ENCODE data around the gene CEP112. TPM values are rescaled to one million over a fixed set of nuclear protein-coding genes. Genes with fewer than 3 reads are reported as not detected.

Gene CEP112
- 0.27 TPM for polyA plus RNA-seq (2012; ENCODE audit: low read depth, missing spikeins)

DNA sequence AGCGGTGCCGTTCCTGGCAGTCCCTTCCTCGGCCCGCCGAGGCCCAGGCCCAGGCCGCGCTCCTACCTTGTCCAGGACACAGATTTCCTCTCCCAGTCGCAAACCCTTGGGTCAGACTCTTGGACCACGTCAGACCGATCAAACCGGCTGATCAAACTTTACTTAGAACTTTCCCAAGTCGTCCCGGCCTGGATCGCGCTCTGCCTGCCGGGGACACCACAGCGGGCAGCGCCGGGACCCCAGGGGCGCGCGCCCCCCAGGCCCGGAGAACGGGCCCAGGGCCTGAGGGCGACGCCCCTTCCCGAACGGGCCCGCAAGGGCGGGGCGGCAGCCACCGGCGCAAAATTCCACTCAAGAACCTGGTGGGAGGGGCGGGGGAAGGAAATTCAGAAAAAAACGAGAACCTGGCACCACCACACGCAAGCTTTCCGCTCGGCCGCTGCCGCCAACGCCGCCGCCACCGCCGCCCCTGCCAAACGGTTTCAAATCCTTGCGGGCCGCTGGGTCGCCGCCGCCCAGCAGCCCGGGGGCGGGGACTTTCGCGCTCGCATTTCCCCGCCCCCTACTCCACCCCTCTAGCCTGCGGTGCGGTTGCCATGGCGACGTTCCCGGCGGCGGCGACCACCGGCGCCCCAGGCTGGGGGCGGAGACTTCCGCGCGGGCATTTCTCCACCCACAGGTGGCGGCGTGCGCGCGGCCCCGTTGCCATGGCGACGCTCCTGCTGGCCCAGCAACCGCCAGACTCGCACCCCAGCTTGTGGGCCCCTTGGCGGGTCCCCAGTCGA, at the start of gene CEP112:
Gene CEP112, minus strand, starts transcription at position 541 of the 785 bp plus-strand sequence.
- TF ChIP-seq POU2F2 (IDR thresholded peaks at IDR 0.05; ENCODE audit: low read depth, low read length) (no peak), PAX5 (IDR thresholded peaks at IDR 0.05; ENCODE audit: insufficient read depth, low read length, severe bottlenecking) (peak; percentile 21), POLR2A (IDR thresholded peaks at IDR 0.05; ENCODE audit: low read depth, low read length) (no peak), POLR2AphosphoS5 (IDR thresholded peaks at IDR 0.05; ENCODE audit: low read depth, low read length) (no peak), SPI1 (IDR thresholded peaks at IDR 0.05; ENCODE audit: low read depth, low read length) (no peak), TAF1 (IDR thresholded peaks at IDR 0.05; ENCODE audit: low read depth, low read length) (no peak)
- FAIRE-seq (no peak), DNase-seq (ENCODE audit: insufficient read length, low spot score) (peak; percentile 58)

GRCh38 chr17:66240630-66241029, 48.7 kb upstream of the CEP112 start:
- DNase-seq (ENCODE audit: insufficient read length, low spot score), result no peak
- TF ChIP-seq TAF1 (IDR thresholded peaks at IDR 0.05; ENCODE audit: low read depth, low read length), result no peak
- no peak for TF ChIP-seq PAX5 (IDR thresholded peaks at IDR 0.05; ENCODE audit: insufficient read depth, low read length, severe bottlenecking)
- FAIRE-seq, result no peak

DNA sequence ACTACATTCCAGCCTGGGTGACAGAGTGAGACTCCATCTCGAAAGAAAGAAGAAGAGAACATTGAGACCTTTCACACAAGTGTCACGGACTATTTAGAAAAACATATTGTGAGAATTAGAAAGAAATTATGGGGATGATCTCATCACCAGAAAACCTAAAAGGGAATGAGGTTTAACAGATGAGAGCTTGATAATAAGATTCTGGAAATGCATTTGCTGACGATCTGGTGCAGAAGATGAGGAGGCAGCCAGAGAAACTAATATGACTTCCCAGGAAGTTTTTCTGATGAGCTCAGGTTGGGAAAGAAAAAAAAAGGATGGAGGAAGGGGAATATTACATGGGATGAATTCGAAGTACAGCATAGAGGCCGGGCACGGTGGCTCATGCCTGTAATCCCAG, 48.1 kb upstream of the CEP112 start:
- FAIRE-seq (no peak), DNase-seq (ENCODE audit: insufficient read length, low spot score) (no peak)
- TF ChIP-seq SPI1 (IDR thresholded peaks at IDR 0.05; ENCODE audit: low read depth, low read length), result no peak
- TF ChIP-seq POU2F2 (IDR thresholded peaks at IDR 0.05; ENCODE audit: low read depth, low read length), result no peak
- no peak for TF ChIP-seq POLR2AphosphoS5 (IDR thresholded peaks at IDR 0.05; ENCODE audit: low read depth, low read length)
- no peak for TF ChIP-seq POLR2A (IDR thresholded peaks at IDR 0.05; ENCODE audit: low read depth, low read length)
- no peak for TF ChIP-seq PAX5 (IDR thresholded peaks at IDR 0.05; ENCODE audit: insufficient read depth, low read length, severe bottlenecking)
- no peak for TF ChIP-seq TAF1 (IDR thresholded peaks at IDR 0.05; ENCODE audit: low read depth, low read length)

DNA sequence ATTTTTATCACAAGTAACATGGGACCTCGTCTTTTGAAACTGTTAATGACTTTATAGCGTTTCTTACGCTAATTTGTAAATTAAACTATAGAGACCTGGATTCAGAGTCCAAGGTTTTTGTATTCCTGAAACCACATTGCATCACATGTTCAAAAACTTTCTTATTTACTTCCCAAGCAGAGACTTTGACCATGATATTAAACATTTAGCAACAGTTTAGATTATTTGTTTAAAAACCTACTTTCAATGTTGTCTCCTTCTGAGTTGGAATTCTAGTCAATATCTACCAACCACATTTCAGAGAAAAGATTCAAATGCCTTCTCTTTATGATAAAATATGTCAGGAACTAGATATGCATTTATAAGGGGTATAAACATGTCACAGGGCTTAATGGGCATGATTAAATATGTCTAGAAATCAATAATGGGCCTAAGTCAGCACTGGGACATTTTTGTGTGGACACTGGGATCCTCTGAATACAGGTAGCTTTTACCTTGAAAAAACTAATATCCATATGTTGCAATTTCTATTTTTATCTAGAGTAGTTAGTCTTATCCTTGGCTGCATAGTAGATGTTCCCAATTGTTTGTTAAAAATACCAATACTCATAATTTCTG, 43.6 kb upstream of the CEP112 start:
- no peak for FAIRE-seq
- no peak for TF ChIP-seq POLR2AphosphoS5 (IDR thresholded peaks at IDR 0.05; ENCODE audit: low read depth, low read length)
- no peak for DNase-seq (ENCODE audit: insufficient read length, low spot score)

DNA sequence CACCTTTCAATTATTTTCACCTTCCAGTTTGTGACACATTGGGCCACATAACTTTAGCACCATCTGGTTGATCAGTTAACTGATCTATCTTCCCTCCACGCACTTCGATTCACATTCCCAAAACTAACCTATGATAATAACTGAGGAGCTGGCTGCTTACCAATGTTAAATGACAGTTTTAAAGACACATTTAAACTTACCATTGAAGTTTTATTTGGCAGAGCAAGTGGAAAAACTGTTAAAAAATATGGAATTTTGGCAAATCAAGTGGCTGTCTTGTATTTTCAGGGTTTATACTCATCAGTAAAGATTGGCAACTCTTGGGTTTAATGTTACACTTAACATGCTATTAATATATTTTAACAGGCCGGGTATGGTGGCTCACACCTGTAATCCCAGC, 42.7 kb upstream of the CEP112 start:
- no peak for DNase-seq (ENCODE audit: insufficient read length, low spot score)
- TF ChIP-seq PAX5 (IDR thresholded peaks at IDR 0.05; ENCODE audit: insufficient read depth, low read length, severe bottlenecking), result no peak
- no peak for TF ChIP-seq TAF1 (IDR thresholded peaks at IDR 0.05; ENCODE audit: low read depth, low read length)
- TF ChIP-seq POLR2AphosphoS5 (IDR thresholded peaks at IDR 0.05; ENCODE audit: low read depth, low read length), result no peak
- no peak for TF ChIP-seq SPI1 (IDR thresholded peaks at IDR 0.05; ENCODE audit: low read depth, low read length)
- TF ChIP-seq POU2F2 (IDR thresholded peaks at IDR 0.05; ENCODE audit: low read depth, low read length), result no peak
- no peak for TF ChIP-seq POLR2A (IDR thresholded peaks at IDR 0.05; ENCODE audit: low read depth, low read length)
- FAIRE-seq, result no peak

- no peak for DNase-seq (ENCODE audit: insufficient read length, low spot score)
- no peak for TF ChIP-seq POLR2AphosphoS5 (IDR thresholded peaks at IDR 0.05; ENCODE audit: low read depth, low read length)
- TF ChIP-seq POLR2A (IDR thresholded peaks at IDR 0.05; ENCODE audit: low read depth, low read length), result no peak
- no peak for TF ChIP-seq POU2F2 (IDR thresholded peaks at IDR 0.05; ENCODE audit: low read depth, low read length)
- TF ChIP-seq SPI1 (IDR thresholded peaks at IDR 0.05; ENCODE audit: low read depth, low read length), result no peak
- TF ChIP-seq PAX5 (IDR thresholded peaks at IDR 0.05; ENCODE audit: insufficient read depth, low read length, severe bottlenecking), result no peak
- no peak for TF ChIP-seq TAF1 (IDR thresholded peaks at IDR 0.05; ENCODE audit: low read depth, low read length)
- FAIRE-seq, result no peak
Measured at GRCh38 chr17:66233023-66233753, 41.3 kb upstream of the CEP112 start.

DNA sequence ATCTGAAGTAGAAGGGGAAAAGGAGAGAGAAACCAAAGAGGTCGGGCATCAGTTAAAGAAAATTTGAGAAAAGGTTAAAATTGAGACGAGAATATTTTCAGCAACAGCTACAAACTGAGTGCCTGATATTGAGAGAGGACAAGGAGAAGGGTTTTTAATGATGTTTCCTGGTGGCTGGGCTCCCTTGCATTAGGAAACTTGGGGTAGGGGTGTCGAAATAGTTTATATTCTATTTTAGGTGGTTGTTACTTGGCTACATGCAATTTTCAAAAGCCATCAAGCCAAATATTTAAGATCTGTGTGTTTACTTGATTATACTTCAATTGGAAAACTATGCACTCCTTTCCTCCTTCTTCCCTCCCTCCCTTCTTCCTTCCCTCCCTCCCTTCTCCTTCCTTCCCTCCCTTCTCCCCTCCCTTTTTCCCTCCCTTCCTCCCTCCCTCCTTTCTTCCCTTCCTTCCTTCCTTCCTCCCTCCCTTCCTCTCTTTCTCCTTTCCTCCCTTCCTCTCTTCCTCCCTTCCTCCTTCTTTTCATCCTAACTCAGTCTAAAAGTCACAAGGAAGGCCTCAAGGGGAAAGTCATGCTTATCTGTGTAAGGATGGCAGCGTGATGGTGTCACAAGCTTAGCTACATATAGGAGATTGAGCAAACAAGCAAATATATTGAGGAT, 39.1 kb upstream of the CEP112 start:
- DNase-seq (ENCODE audit: insufficient read length, low spot score), result no peak
- no peak for FAIRE-seq
- TF ChIP-seq TAF1 (IDR thresholded peaks at IDR 0.05; ENCODE audit: low read depth, low read length), result no peak
- TF ChIP-seq POLR2A (IDR thresholded peaks at IDR 0.05; ENCODE audit: low read depth, low read length), result no peak
- no peak for TF ChIP-seq SPI1 (IDR thresholded peaks at IDR 0.05; ENCODE audit: low read depth, low read length)

- FAIRE-seq, result no peak
- DNase-seq (ENCODE audit: insufficient read length, low spot score), result no peak
- TF ChIP-seq POU2F2 (IDR thresholded peaks at IDR 0.05; ENCODE audit: low read depth, low read length), result no peak
- TF ChIP-seq SPI1 (IDR thresholded peaks at IDR 0.05; ENCODE audit: low read depth, low read length), result no peak
- no peak for TF ChIP-seq POLR2A (IDR thresholded peaks at IDR 0.05; ENCODE audit: low read depth, low read length)
- TF ChIP-seq POLR2AphosphoS5 (IDR thresholded peaks at IDR 0.05; ENCODE audit: low read depth, low read length), result no peak
- TF ChIP-seq PAX5 (IDR thresholded peaks at IDR 0.05; ENCODE audit: insufficient read depth, low read length, severe bottlenecking), result no peak
- TF ChIP-seq TAF1 (IDR thresholded peaks at IDR 0.05; ENCODE audit: low read depth, low read length), result no peak
Measured at GRCh38 chr17:66229783-66230538, 38.0 kb upstream of the CEP112 start.

Data from GM12891 (cell line).